SJSA1 (cell line): ENCODE measurements around the gene RHBDD3. TPM values are rescaled to one million over a fixed set of nuclear protein-coding genes. Genes with fewer than 3 reads are reported as not detected.

Source experiments
- DNase-seq, 2 experiments: peaks; one replicate each; pipeline ENCODE4 v3.0.0-alpha.2; 2015 to 2020; ENCODE audit warnings: low spot score in 2 of 2, low read depth in 1 of 2
- H3K27ac ChIP-seq: fragments of 250-450 bp; sonication (Bioruptor Pico); 2 replicates; pipeline ENCODE4 v1.5.1; 2020; ENCODE audit warnings: mild to moderate bottlenecking, moderate library complexity
- H3K27me3 ChIP-seq: fragments of 250-450 bp; sonication (Bioruptor Pico); replicated peaks from 2 replicates; pipeline ENCODE4 v1.5.1; 2020; ENCODE audit warnings: mild to moderate bottlenecking, moderate library complexity
- H3K36me3 ChIP-seq: fragments of 250-450 bp; sonication (Bioruptor Pico); 2 replicates; pipeline ENCODE4 v1.5.1; 2020; ENCODE audit warnings: mild to moderate bottlenecking
- H3K4me1 ChIP-seq: fragments of 250-450 bp; sonication (Bioruptor Pico); replicated peaks from 2 replicates; pipeline ENCODE4 v1.6.1; 2021; ENCODE audit warnings: mild to moderate bottlenecking
- H3K4me3 ChIP-seq: fragments of 250-450 bp; sonication (Bioruptor Pico); 2 replicates; pipeline ENCODE4 v1.5.1; 2020; ENCODE audit warnings: mild to moderate bottlenecking
- H3K9me3 ChIP-seq: fragments of 250-450 bp; sonication (Bioruptor Pico); replicated peaks from 2 replicates; pipeline ENCODE4 v1.5.1; 2020; ENCODE audit warnings: mild to moderate bottlenecking
- total RNA-seq: library from RNA; depleted of rRNA; stranded (reverse); fragments of >200 nt; shearing (Covaris generic); gene quantifications from 2 replicates; pipeline ENCODE4 v1.2.3, GENCODE V29; 2014

Gene RHBDD3
- total RNA-seq, 1 experiment from 2014 or later: 26.5 TPM

- H3K4me3 ChIP-seq: no peak overlapping the region
- no peak for DNase-seq
- H3K27me3 ChIP-seq: no peaks in the 10 kb centered on the region
- H3K27ac ChIP-seq: no peak overlapping the region
- H3K4me1 ChIP-seq: peaks cover 25% of the 10 kb centered on the region
- peaks cover 13% of the 10 kb centered on the region for H3K36me3 ChIP-seq
- H3K9me3 ChIP-seq: no peaks in the 10 kb centered on the region
Observed at GRCh38 chr22:29218758-29219408, 48.9 kb downstream of the RHBDD3 start.

GRCh38 chr22:29217827-29218757, 49.7 kb downstream of the RHBDD3 start:
- peaks cover 25% of the 10 kb centered on the region for H3K4me1 ChIP-seq
- no peak for DNase-seq
- H3K27me3 ChIP-seq: no peaks in the 10 kb centered on the region

GRCh38 chr22:29216873-29217666, 50.7 kb downstream of the RHBDD3 start:
- Histone ChIP-seq H3K27ac (no peak overlapping the region), H3K36me3 (peaks cover 13% of the 10 kb centered on the region), H3K4me1 (peaks cover 16% of the 10 kb centered on the region), H3K27me3 (no peaks in the 10 kb centered on the region), H3K4me3 (no peak overlapping the region), H3K9me3 (no peaks in the 10 kb centered on the region)
- no peak for DNase-seq

More at GRCh38 chr22:29217827-29218757, 49.7 kb downstream of the RHBDD3 start:
- H3K9me3 ChIP-seq: no peaks in the 10 kb centered on the region
- H3K4me3 ChIP-seq: no peak overlapping the region
- H3K27ac ChIP-seq: no peak overlapping the region
- peaks cover 13% of the 10 kb centered on the region for H3K36me3 ChIP-seq

- Histone ChIP-seq H3K36me3 (peaks cover 13% of the 10 kb centered on the region), H3K4me3 (no peak overlapping the region), H3K9me3 (no peaks in the 10 kb centered on the region), H3K4me1 (peaks cover 9% of the 10 kb centered on the region), H3K27ac (no peak overlapping the region), H3K27me3 (no peaks in the 10 kb centered on the region)
- DNase-seq: no peak
Observed at GRCh38 chr22:29216011-29216872, 51.5 kb downstream of the RHBDD3 start.

- H3K4me3 ChIP-seq: no peak overlapping the region
- H3K9me3 ChIP-seq: no peaks in the 10 kb centered on the region
- DNase-seq: no peak
- H3K36me3 ChIP-seq: peaks cover 13% of the 10 kb centered on the region
- no peaks in the 10 kb centered on the region for H3K27me3 ChIP-seq
- H3K27ac ChIP-seq: no peak overlapping the region
- H3K4me1 ChIP-seq: peaks cover 4% of the 10 kb centered on the region
Observed at GRCh38 chr22:29215012-29215860, 52.5 kb downstream of the RHBDD3 start.

- Histone ChIP-seq H3K27me3 (no peaks in the 10 kb centered on the region), H3K36me3 (peaks cover 13% of the 10 kb centered on the region), H3K4me1 (no peaks in the 10 kb centered on the region; the same call in 1 of the 2 replicates), H3K9me3 (no peaks in the 10 kb centered on the region), H3K4me3 (no peak overlapping the region), H3K27ac (no peak overlapping the region)
- DNase-seq: no peak
Observed at GRCh38 chr22:29214232-29214631, 53.5 kb downstream of the RHBDD3 start.

- Histone ChIP-seq H3K27me3 (no peaks in the 10 kb centered on the region), H3K4me1 (no peaks in the 10 kb centered on the region; the same call in 1 of the 2 replicates), H3K27ac (no peak overlapping the region), H3K4me3 (no peak overlapping the region), H3K9me3 (no peaks in the 10 kb centered on the region), H3K36me3 (peaks cover 13% of the 10 kb centered on the region)
- no peak for DNase-seq
Observed at GRCh38 chr22:29213493-29213892, 54.3 kb downstream of the RHBDD3 start.

- no peaks in the 10 kb centered on the region for H3K9me3 ChIP-seq
- no peak overlapping the region for H3K4me3 ChIP-seq
- H3K4me1 ChIP-seq: no peaks in the 10 kb centered on the region; the same call in 1 of the 2 replicates
- H3K27ac ChIP-seq: no peak overlapping the region
- no peaks in the 10 kb centered on the region for H3K27me3 ChIP-seq
- no peak for DNase-seq
- H3K36me3 ChIP-seq: peaks cover 20% of the 10 kb centered on the region
Observed at GRCh38 chr22:29212743-29213142, 55.0 kb downstream of the RHBDD3 start.

GRCh38 chr22:29211466-29211865, 56.3 kb downstream of the RHBDD3 start:
- no peaks in the 10 kb centered on the region for H3K9me3 ChIP-seq
- no peaks in the 10 kb centered on the region for H3K27me3 ChIP-seq
- DNase-seq: no peak
- H3K36me3 ChIP-seq: peaks cover 25% of the 10 kb centered on the region
- peaks cover 6% of the 10 kb centered on the region for H3K4me1 ChIP-seq
- H3K27ac ChIP-seq: no peak overlapping the region
- H3K4me3 ChIP-seq: no peak overlapping the region

- no peak for DNase-seq
- Histone ChIP-seq H3K27ac (no peak overlapping the region), H3K27me3 (no peaks in the 10 kb centered on the region), H3K9me3 (no peaks in the 10 kb centered on the region), H3K4me1 (peaks cover 10% of the 10 kb centered on the region), H3K4me3 (no peak overlapping the region), H3K36me3 (peaks cover 21% of the 10 kb centered on the region)
Observed at GRCh38 chr22:29211066-29211465, 56.7 kb downstream of the RHBDD3 start.
